Fibroblast of mammary gland (primary cell): Measurements from ENCODE around the gene MORN3.
"Not testable (repeated sequence)": the region's sequence is repeated elsewhere in the genome, so short reads cannot be mapped to it uniquely, and the experiment has no call there.

Experiments
- DNase-seq: peaks from one replicate; pipeline ENCODE4 v3.0.0-alpha.2; 2010; ENCODE audit warnings: low read depth
- H3K4me3 ChIP-seq: 2 replicates; pipeline ENCODE4 v1.5.1; 2011; ENCODE audit warnings: low read depth, mild to moderate bottlenecking, low read length, moderate library complexity; ENCODE audit not compliant: control insufficient read depth
- CTCF ChIP-seq: conservative IDR thresholded peaks from 2 replicates; pipeline ENCODE4 v1.5.1; 2011; ENCODE audit warnings: low read depth, low read length, inconsistent platforms; ENCODE audit not compliant: control insufficient read depth, insufficient read depth

MORN3 gene

GRCh38 chr12:121705514-121705913, 36.1 kb upstream of the MORN3 start:
- no peak for DNase-seq
- no peak for TF ChIP-seq CTCF
- H3K4me3 ChIP-seq = no peak overlapping the region

DNA sequence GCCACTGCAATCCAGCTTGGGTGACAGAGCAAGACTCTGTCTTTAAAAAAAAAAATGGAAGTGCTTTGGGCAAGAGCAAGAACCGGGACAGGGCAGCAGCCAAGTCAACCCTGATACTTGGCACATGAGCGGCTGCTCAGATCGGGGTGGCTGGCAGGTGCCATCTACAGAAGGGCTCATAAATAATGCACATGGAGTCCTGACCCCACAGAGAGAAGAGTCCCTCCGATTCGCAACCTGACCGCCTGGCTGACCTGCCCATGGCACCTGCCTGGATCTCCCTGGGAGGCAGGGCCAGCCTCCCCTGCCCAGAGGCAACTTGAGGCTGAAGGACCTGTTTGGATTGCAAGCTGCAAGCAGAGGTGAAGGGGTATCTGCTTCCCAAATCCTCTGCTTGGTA, 33.5 kb upstream of the MORN3 start:
- no peak for TF ChIP-seq CTCF
- no peak for DNase-seq
- no peak overlapping the region for H3K4me3 ChIP-seq

DNA sequence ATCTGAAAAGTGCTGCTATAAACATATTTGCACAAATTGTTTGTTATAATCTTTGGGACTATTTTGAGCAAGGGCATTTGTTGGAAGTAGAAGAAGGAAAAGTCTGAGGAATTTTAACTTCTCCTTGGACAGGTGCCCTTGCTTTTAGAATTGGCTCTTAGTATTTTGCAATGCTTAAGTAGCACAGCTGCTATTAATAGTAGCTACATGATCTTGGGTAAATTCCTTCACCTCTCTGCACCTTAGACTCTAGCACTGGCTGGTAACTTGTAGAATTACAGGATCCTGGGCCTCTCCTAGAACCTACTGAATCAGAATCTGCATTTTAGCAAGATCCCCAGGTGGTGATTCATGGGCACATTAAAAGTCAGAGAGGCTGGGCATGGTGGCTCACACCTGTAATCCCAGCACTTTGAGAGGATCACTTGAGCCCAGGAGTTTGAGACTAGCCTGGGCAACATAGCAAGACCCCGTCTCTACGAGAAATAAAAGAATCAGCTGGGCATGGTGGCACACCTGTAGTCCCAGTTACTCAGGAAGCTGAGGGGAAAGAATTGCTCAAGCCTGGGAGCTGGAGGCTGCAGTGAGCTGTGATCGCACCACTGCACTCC, 32.3 kb upstream of the MORN3 start:
- H3K4me3 ChIP-seq = no peak overlapping the region
- no peak for TF ChIP-seq CTCF
- DNase-seq = no peak

DNA sequence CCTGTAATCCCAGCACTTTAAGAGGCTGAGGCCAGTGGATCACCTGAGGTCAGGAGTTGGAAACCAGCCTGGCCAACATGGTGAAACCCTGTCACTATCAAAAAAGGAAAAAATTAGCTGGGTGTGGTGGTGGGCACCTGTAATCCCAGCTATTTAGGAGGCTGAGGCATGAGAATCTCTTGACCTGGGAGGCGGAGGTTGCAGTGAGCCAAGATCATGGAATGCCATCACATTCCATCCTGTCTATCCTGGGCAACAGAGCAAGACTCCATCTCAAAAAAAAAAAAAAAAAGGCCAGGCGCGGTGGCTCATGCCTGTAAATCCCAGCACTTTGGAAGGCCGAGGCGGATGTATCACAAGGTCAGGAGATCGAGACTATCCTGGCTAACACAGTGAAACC, 28.4 kb upstream of the MORN3 start:
- not testable (repeated sequence) for H3K4me3 ChIP-seq, DNase-seq

GRCh38 chr12:121697093-121697698, 27.7 kb upstream of the MORN3 start:
- TF ChIP-seq CTCF = peak; percentile 28
- H3K4me3 ChIP-seq = no peak overlapping the region
- peak; percentile 63 for DNase-seq

GRCh38 chr12:121693155-121693687, 23.8 kb upstream of the MORN3 start:
- TF ChIP-seq CTCF = no peak
- no peak overlapping the region for H3K4me3 ChIP-seq
- no peak for DNase-seq

- not testable (repeated sequence) for H3K4me3 ChIP-seq, DNase-seq
Measured at GRCh38 chr12:121692744-121693143, 23.3 kb upstream of the MORN3 start.

- no peak for DNase-seq
- no peak overlapping the region for H3K4me3 ChIP-seq
Measured at GRCh38 chr12:121689430-121689829, 20.0 kb upstream of the MORN3 start.

More at GRCh38 chr12:121689430-121689829, 20.0 kb upstream of the MORN3 start:
- no peak for TF ChIP-seq CTCF
